Measurements from ENCODE around the gene PLEKHG4B.

PLEKHG4B gene

DNA sequence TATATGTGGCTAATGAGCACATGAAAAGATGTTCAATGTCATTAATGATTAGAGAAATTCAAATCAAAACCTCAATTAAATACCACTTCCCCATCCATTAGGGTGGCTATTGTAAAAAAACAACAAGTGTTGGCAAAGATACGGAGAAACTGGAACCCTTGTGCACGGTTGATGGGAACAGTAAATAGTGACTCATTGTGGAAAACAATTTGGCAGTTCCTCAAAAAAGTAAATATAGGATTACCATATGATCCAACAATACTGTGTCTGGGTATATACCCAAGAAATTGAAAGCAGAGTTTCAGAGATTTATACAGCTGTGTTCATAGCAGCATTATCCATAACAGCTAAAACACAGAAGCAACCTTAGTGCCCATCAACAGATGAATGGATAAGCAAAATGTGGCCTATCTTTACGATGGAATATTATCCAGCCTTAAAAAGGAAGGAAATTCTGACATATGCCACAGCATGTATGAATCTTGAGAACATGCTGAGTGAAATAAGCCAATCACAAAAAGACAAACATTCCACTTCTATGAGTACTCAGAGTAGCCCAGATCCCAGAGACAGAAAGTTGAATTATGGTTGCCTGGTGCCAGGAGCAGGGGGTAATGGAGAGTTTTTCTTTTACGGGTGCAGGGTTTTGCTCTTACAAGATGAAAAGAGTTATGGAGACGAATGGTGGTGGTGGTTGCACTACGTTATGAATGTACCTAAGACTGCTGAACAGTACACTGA lies 57.9 kb downstream of the PLEKHG4B start:
- DNase-seq (ENCODE audit: insufficient read length, low spot score) = no peak
- no peak for FAIRE-seq
- TF ChIP-seq, protein P1, sequence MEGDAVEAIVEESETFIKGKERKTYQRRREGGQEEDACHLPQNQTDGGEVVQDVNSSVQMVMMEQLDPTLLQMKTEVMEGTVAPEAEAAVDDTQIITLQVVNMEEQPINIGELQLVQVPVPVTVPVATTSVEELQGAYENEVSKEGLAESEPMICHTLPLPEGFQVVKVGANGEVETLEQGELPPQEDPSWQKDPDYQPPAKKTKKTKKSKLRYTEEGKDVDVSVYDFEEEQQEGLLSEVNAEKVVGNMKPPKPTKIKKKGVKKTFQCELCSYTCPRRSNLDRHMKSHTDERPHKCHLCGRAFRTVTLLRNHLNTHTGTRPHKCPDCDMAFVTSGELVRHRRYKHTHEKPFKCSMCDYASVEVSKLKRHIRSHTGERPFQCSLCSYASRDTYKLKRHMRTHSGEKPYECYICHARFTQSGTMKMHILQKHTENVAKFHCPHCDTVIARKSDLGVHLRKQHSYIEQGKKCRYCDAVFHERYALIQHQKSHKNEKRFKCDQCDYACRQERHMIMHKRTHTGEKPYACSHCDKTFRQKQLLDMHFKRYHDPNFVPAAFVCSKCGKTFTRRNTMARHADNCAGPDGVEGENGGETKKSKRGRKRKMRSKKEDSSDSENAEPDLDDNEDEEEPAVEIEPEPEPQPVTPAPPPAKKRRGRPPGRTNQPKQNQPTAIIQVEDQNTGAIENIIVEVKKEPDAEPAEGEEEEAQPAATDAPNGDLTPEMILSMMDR (IDR thresholded peaks at IDR 0.05; ENCODE audit: insufficient read depth, missing control alignments) = no peak

DNA sequence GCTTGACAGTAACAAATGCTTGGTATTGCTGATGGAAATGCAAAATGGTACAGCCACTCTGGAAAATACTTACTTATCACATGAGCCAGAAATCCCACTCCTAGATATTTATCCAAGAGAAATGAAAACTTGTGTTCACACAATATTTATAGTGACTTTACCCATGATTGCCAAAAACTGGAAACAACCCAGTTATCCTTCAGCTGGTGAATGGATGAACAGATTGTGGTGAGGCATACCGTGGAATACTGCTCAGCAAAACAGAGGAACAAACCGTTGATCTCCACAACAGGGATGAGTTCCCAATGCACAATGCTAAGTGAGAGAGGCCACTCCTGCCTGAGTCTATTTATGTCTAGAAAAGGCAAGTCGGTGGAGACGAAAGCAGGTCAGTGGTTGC lies 58.8 kb downstream of the PLEKHG4B start:
- FAIRE-seq (no peak), DNase-seq (ENCODE audit: insufficient read length, low spot score) (no peak)
- TF ChIP-seq, protein P1 (IDR thresholded peaks at IDR 0.05; ENCODE audit: insufficient read depth, missing control alignments) = no peak

GRCh38 chr5:152077-152476 lies 60.1 kb downstream of the PLEKHG4B start:
- FAIRE-seq (no peak), DNase-seq (ENCODE audit: insufficient read length, low spot score) (no peak)
- TF ChIP-seq, protein P1 (IDR thresholded peaks at IDR 0.05; ENCODE audit: insufficient read depth, missing control alignments) = no peak

- no peak for DNase-seq (ENCODE audit: insufficient read length, low spot score)
- TF ChIP-seq, protein P1 (IDR thresholded peaks at IDR 0.05; ENCODE audit: insufficient read depth, missing control alignments) = no peak
- FAIRE-seq = no peak
Observed at GRCh38 chr5:153256-153655, 61.3 kb downstream of the PLEKHG4B start.

DNA sequence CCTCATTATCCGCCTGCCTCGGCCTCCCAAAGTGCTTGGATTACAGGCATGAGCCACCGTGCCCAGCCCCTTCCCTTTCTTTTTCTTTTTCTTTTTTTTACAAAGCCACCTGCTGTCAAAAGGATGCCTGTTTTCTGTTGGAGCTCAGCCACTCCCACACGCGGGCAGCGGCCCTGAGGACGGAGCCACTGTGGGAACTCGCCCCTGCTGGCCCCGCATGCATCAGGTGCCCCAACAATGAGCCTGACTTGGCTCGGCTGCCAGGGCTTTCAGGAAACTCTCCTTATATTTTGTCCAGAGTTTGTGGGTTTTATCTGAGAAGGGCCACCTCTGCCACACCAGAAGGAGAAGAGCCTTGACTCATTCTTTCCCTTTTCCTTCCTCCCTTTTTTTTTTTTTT lies 62.3 kb downstream of the PLEKHG4B start:
- TF ChIP-seq, protein P1 (IDR thresholded peaks at IDR 0.05; ENCODE audit: insufficient read depth, missing control alignments) = no peak
- no peak for FAIRE-seq

GRCh38 chr5:154826-155225 lies 62.9 kb downstream of the PLEKHG4B start:
- no peak for FAIRE-seq
- no peak for DNase-seq (ENCODE audit: insufficient read length, low spot score)

More for the DNA sequence above, 62.3 kb downstream of the PLEKHG4B start:
- no peak for DNase-seq (ENCODE audit: insufficient read length, low spot score)

More at GRCh38 chr5:154826-155225, 62.9 kb downstream of the PLEKHG4B start:
- TF ChIP-seq, protein P1 (IDR thresholded peaks at IDR 0.05; ENCODE audit: insufficient read depth, missing control alignments) = no peak

Measured in D721Med (cell line).